ENCODE data around the gene GTF3C6.
"Not testable (repeated sequence)": the region's sequence is repeated elsewhere in the genome, so short reads cannot be mapped to it uniquely, and the experiment has no call there.

Gene GTF3C6

GRCh38 chr6:110971468-110971867 is 13.0 kb downstream of the GTF3C6 start:
- Histone ChIP-seq H3K27ac (peak overlapping the region in 3 of 21 experiments; percentile 10 to 62 (median 16)), H3K4me3 (no peak overlapping the region)

- no peak overlapping the region for H3K4me3 ChIP-seq
- no peak overlapping the region for H3K27ac ChIP-seq
Observed at GRCh38 chr6:110976575-110976974, 18.1 kb downstream of the GTF3C6 start.

GRCh38 chr6:110979565-110980101 is 21.1 kb downstream of the GTF3C6 start:
- Histone ChIP-seq H3K4me3 (no peak overlapping the region), H3K27ac (no peak overlapping the region)

GRCh38 chr6:110980227-110980626 is 21.7 kb downstream of the GTF3C6 start:
- H3K27ac ChIP-seq, result no peak overlapping the region
- H3K4me3 ChIP-seq, result no peak overlapping the region

- Histone ChIP-seq H3K4me3 (no peak overlapping the region), H3K27ac (no peak overlapping the region)
Observed at GRCh38 chr6:110980648-110981047, 22.1 kb downstream of the GTF3C6 start.

- peak overlapping the region; percentile 37 to 98 (median 88) for H3K27ac ChIP-seq
- peak overlapping the region; percentile 72 to 91 (median 80) for H3K4me3 ChIP-seq
Observed at GRCh38 chr6:110981202-110981600, 22.7 kb downstream of the GTF3C6 start.

GRCh38 chr6:110990840-110991576 is 32.5 kb downstream of the GTF3C6 start:
- Histone ChIP-seq H3K4me3 (no peak overlapping the region), H3K27ac (no peak overlapping the region)

- no peak overlapping the region for H3K27ac ChIP-seq
Observed at GRCh38 chr6:110996691-110997090, 38.2 kb downstream of the GTF3C6 start.

GRCh38 chr6:110999634-111000270 is 41.2 kb downstream of the GTF3C6 start:
- Histone ChIP-seq H3K27ac (no peak overlapping the region), H3K4me3 (no peak overlapping the region)

More at GRCh38 chr6:110996691-110997090, 38.2 kb downstream of the GTF3C6 start:
- no peak overlapping the region for H3K4me3 ChIP-seq

GRCh38 chr6:111002350-111002749 is 43.8 kb downstream of the GTF3C6 start:
- Histone ChIP-seq H3K4me3 (no peak overlapping the region), H3K27ac (no peak overlapping the region)

GRCh38 chr6:111011360-111012142 is 53.0 kb downstream of the GTF3C6 start:
- Histone ChIP-seq H3K27ac (no peak overlapping the region), H3K4me3 (no peak overlapping the region)

- H3K4me3 ChIP-seq, result no peak overlapping the region
Observed at GRCh38 chr6:111012143-111012452, 53.6 kb downstream of the GTF3C6 start.

GRCh38 chr6:111012520-111012919 is 54.0 kb downstream of the GTF3C6 start:
- H3K4me3 ChIP-seq, H3K27ac ChIP-seq: not testable (repeated sequence)

More at GRCh38 chr6:111012143-111012452, 53.6 kb downstream of the GTF3C6 start:
- H3K27ac ChIP-seq, result no peak overlapping the region

- H3K27ac ChIP-seq, result no peak overlapping the region
- H3K4me3 ChIP-seq, result no peak overlapping the region
Observed at GRCh38 chr6:111013144-111013915, 54.8 kb downstream of the GTF3C6 start.

GRCh38 chr6:111015389-111016124 is 57.1 kb downstream of the GTF3C6 start:
- no peak overlapping the region for H3K27ac ChIP-seq
- H3K4me3 ChIP-seq, result no peak overlapping the region

- not testable (repeated sequence) for H3K4me3 ChIP-seq, H3K27ac ChIP-seq
Observed at GRCh38 chr6:111017241-111017640, 58.7 kb downstream of the GTF3C6 start.

Data from skin epidermis (tissue), 12 donors.